Head of caudate nucleus (tissue), 42 donors: ENCODE measurements around the gene PSRC1.
A peak's percentile ranks its signal among the peaks of the same experiment; 100 is the strongest.
"Not testable (repeated sequence)": the region's sequence is repeated elsewhere in the genome, so short reads cannot be mapped to it uniquely, and the experiment has no call there.

ENCODE experiments used
- DNase-seq, 42 donors: peaks; one replicate each; pipeline versions ENCODE4 v3.0.0 to v3.0.0-alpha.2; 2020 to 2021; ENCODE audit warnings: mixed read lengths in 7 of 42
- intact Hi-C: fragments of 100-400 bp; cut with DNase I; formaldehyde crosslinking; loops from one replicate; pipeline ENCODE4 v1.15.0; 2022

The PSRC1 gene

GRCh38 chr1:109282952-109283747, at the start of gene PSRC1:
Gene PSRC1, minus strand, starts transcription at chr1:109283145.
- intact Hi-C loops: loop anchor here (5.0 kb wide), 1 partner anchor 114 kb away; the partner anchor contains the start of gene SORT1
- DNase-seq: peak; percentile 97 to 100 (median 99)

GRCh38 chr1:109331113-109331512, 48.2 kb upstream of the PSRC1 start:
- intact Hi-C loops: no loop called here
- no peak for DNase-seq

DNA sequence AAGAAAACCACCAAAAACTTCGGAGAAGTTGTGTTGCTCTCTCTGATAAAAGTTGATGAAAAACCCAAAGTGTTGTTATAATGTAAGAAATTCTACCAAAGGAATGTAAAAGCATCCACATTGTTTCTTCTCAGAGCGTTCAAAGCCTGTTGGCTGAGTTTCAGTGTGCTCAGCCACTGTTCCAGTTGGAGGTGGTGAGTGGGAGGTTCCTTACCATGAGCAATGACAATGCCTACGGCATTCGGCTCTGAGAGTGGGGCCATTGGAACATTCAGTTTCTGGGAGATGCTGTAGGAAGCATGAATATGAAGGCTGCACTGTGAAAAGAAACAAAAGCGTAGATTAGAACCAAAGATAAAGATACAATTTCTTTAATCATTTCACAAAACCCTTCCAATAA, 44.3 kb upstream of the PSRC1 start:
- DNase-seq: peak in 39 of 42 donors; percentile 22 to 90 (median 65)
- intact Hi-C loops: no loop called here

DNA sequence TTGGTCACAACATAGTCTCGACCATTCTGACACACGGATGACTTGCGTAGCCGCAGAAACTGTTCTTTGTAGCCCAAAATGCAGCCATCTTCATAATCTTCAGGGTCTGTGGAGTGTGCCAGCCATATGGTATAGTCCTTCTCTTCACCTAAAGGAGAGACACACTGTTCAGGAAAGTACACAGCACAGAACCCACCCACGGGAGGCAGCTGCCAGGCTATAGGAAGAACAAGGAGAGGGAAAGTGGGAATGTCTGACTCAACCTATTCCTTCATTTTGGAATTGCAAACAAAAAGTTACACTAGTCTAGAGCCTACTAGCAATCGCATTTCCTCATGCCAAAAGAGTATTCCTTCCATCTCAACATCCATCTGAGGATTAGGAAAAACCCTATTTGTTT, 40.0 kb upstream of the PSRC1 start:
- intact Hi-C loops: no loop called here
- DNase-seq: peak in 2 of 42 donors; percentile 28 to 51

- intact Hi-C loops: no loop called here
Measured at GRCh38 chr1:109319114-109319513, 36.2 kb upstream of the PSRC1 start.

GRCh38 chr1:109316506-109316905, 33.6 kb upstream of the PSRC1 start:
- intact Hi-C loops: no loop called here
- DNase-seq: no peak

More at GRCh38 chr1:109319114-109319513, 36.2 kb upstream of the PSRC1 start:
- DNase-seq: peak in 2 of 42 donors; percentile 2 to 22

GRCh38 chr1:109315288-109315687, 32.3 kb upstream of the PSRC1 start:
- intact Hi-C loops: no loop called here
- peak in 2 of 42 donors; percentile 14 to 40 for DNase-seq

DNA sequence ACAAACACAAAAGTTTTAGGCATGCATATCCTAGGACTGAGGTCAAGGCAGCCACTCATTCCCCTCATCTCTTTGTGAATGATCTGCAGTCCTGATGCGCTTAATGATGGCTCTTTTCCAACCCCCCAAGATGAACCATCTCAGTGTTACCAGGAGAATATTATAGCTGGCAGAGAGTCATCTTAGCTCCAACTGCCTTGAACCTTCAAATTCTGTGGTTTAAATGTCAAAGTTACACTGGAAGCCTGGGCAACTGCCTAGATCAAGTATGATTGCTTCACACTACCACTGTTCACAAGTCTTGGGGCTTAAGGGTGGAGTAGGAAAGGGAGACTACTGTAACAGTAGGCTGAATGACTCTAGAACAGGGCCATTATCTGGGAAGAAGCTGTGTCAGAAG, 31.9 kb upstream of the PSRC1 start:
- intact Hi-C loops: loop anchor here (5.0 kb wide), 1 partner anchor 37 kb away; no protein-coding TSS in a partner anchor
- DNase-seq: peak in 1 of 42 donors; percentile 43

DNA sequence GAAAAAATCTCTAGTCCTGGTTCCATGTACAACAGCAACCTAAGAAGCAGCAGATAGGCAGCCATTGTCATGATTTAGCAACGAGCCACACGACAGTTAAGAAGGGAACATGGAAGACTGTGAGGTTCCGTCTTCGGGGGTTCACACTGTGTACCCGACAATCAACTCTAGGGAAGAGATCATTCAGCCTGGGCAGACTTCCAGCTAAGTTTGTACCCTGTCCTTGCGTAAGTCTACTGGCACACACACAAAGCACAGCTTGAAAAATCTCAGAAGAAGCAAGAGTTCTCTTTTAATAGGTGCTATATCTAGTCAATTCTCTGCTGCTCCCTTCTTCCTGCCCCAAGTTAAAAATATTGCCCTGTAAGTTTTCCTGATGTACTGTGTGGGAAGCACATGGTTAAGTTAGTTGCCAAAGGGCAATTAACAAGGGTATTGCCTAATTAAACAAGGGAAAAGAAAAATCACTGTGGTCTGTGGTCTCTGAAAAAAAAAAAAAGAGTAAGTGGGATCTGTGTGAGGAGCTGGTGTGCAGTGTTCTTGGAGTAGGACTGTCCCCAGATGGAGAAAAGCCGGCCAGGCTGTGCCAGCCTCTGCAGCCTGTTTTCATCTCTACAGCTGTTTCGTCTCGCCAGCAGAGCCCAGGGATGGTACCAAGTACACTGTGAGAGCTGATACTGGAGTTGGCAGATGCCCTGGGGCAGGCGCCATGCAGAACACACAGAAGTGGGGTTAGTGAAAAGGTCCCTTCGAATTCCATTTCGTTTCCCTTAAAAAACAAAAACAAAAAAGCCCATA, 30.2 kb upstream of the PSRC1 start:
- peak; percentile 73 to 95 (median 87) for DNase-seq
- intact Hi-C loops: loop anchor here (5.0 kb wide), 1 partner anchor 36 kb away; no protein-coding TSS in a partner anchor

GRCh38 chr1:109312246-109312645, 29.3 kb upstream of the PSRC1 start:
- intact Hi-C loops: loop anchor here (5.0 kb wide), 1 partner anchor 35 kb away; no protein-coding TSS in a partner anchor
- DNase-seq: peak in 1 of 42 donors; percentile 37

- intact Hi-C loops: no loop called here
- DNase-seq: no peak
Measured at GRCh38 chr1:109309347-109309746, 26.4 kb upstream of the PSRC1 start.

- DNase-seq: peak; percentile 42 to 88 (median 70)
- intact Hi-C loops: no loop called here
Measured at GRCh38 chr1:109307274-109308021, 24.5 kb upstream of the PSRC1 start.

DNA sequence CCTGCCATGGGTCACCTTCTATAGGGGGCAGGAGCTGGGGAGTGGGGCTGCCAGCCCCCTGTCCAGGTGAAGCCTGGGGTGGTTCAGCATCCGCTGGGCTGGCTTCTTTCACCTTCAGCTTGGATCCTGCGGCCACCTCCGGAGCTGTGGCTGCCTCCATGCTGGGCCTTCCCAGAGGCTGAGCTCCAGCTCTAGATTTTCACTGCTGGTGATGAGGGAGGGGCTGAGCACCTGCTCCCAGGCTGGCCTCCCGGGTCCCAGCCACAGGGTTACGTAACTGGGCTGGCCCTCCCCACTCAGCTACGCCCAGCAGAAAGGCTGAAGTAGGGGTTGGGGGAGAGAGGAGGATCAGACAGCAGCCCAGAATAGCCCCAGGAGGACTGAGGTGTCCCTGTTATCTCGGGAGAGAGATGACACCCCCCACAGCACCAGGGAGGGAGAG, 23.9 kb upstream of the PSRC1 start, which contains the start of gene MYBPHL:
TSS of gene MYBPHL (minus strand) at position 180 of the 442 bp plus-strand sequence. CDS start at position 160, 20 bp downstream.
- intact Hi-C loops: no loop called here

GRCh38 chr1:109305991-109306390, 23.0 kb upstream of the PSRC1 start:
- peak in 1 of 42 donors; percentile 9 for DNase-seq
- intact Hi-C loops: not testable (repeated sequence)

More for the DNA sequence above, 23.9 kb upstream of the PSRC1 start, which contains the start of gene MYBPHL:
- DNase-seq: peak in 15 of 42 donors; percentile 16 to 68 (median 44)

- intact Hi-C loops: loop anchor here (5.0 kb wide), 1 partner anchor 93 kb away; the partner anchor contains the start of gene SORT1
- DNase-seq: peak; percentile 65 to 94 (median 84)
Measured at GRCh38 chr1:109304226-109304920, 21.4 kb upstream of the PSRC1 start.

GRCh38 chr1:109301874-109302273, 18.9 kb upstream of the PSRC1 start:
- no peak for DNase-seq
- intact Hi-C loops: loop anchor here (5.0 kb wide), 1 partner anchor 95 kb away; the partner anchor contains the start of gene SORT1

- intact Hi-C loops: loop anchor here (5.0 kb wide), 1 partner anchor 97 kb away; the partner anchor contains the start of gene SORT1
- no peak for DNase-seq
Measured at GRCh38 chr1:109300650-109301151, 17.8 kb upstream of the PSRC1 start.
